Measurements from ENCODE around the gene SCN9A.

- TF ChIP-seq CTCF (IDR thresholded peaks at IDR 0.05) = no peak
- TF ChIP-seq POLR2A (IDR thresholded peaks at IDR 0.05) = no peak
Measured at GRCh38 chr2:166147883-166148282, 227.9 kb downstream of the SCN9A start.

All from lower leg skin (tissue), 3 donors.